ENCODE data around the gene ADAM12.

The ADAM12 gene

GRCh38 chr10:126102636-126103035 is 285.6 kb downstream of the ADAM12 start:
- no peak for DNase-seq

DNA sequence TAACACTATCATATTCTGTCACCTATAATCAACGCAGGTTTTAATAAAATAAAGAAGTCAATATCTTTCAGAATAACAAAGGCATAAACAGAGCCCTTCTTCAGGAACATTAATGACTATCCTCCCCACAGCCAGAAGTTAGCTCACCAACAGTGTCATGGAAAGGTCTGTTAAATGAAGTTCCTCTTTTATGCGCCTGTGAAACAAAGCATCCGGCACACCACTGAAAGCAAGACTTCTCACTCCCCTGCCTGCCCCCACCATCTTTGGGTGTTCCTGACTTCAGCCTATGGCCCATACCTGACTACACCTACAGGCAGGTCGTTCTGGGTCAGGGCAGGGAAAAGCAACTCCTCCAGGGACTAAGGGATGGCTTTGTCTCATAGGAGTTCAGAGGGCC is 286.5 kb downstream of the ADAM12 start:
- DNase-seq: no peak

- no peak for DNase-seq
Observed at GRCh38 chr10:126101325-126101724, 287.0 kb downstream of the ADAM12 start.

GRCh38 chr10:126099366-126099765 is 288.9 kb downstream of the ADAM12 start:
- no peak for DNase-seq

DNA sequence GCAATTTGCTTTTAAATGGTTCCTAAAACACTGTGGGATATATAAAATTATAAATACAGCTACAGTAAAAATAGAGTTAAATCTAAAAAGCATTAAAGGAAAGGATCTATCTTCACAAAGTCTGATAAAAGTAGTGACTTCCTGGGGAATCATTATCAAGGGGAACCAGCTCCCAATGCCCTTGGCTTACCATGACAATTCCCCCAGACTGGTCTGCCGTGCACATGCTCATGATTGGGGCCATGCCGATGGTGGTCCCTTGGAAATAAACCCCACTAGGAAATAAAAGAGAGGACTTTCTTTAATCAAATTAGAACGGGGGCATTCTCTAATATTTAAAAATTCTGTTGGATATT is 290.1 kb downstream of the ADAM12 start:
- no peak for DNase-seq

DNA sequence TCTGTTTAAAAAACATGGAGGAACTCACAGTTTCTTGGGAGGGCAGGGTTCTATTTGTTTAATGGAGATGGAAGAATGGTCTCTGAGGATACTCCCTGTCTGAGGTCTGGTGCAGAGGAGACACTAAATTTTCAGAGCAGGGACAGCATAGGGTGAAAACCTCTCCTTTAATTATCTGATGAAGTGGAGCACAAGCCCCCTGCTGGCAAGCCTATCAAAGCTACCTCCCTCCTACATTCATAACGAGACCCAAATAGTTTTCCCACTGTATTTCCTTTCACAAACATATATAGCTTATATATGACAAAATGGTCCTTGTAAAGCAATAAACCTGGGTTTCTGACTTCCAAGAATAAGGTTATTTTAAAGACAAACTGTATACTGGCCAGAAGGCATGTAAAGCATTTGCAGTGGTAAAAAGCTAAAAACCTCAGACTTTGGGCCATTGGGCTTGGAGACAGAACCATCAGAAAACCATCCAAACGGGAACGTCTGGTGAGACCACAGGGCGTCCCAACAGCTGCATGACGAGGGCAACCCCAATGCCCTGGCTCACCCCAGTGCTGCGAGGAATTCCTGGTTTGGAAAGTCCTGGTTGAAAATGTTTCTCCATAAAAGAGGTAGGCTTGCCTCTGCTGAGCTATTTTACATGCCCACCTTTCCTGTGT is 290.6 kb downstream of the ADAM12 start:
- DNase-seq: no peak

DNA sequence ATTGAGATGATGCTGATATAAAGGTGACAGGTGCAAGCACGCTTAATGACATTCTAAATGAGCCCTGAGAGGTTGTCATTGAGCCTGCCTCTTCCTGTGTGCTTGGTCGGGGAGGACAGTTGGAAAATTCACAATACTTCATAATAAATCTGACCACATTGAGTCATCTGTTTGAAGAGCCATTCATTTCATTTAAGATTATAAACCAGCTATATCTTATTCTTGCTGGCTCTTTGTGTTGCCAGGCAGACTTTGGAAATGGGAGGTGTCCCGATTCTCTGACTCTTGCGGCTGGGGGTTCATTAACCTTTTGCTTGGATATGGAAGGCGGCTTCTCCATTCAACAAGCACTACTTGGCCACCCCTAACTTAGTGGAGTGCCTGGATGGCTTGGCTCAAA is 293.7 kb downstream of the ADAM12 start:
- DNase-seq: no peak

DNA sequence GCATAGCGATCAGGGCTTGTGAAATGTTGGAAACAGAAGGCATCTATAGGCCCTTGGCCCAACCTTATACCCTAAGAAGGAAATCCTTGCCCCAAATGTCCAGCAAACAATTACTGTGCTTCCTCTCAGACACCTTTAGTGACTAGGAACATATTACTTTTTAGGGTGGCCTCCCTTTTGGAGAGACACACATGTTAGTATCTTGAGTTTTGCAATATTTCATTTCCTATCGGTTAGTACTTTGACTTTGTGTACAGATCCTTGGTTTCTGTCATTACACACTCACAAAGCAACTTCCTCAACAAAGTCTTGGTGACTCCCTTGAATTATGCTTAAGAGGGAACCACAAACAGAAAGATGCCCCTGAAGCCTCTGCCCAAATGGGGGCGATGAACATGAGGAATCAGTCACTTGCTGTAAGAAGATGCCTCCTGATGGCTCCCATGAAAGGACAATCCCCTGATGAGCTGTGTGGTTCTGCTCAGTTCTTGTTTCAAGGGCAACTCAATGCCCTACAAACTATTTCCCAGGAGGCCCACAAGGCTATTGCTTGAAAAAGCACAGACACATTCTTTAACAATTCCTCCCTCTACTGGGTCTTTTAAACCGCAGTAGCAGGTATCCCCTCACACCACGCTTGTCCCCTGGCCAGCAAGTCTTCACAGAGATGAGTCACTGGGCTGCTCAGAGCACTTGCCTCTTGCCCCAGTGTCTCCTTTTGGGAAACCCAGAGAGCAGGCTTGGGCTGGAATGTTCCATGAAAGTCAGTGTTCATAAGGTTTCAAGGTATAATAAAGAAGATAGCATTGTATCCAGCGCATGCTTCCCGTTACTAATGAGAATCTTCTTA is 295.7 kb downstream of the ADAM12 start:
- no peak for DNase-seq

- DNase-seq: no peak
Observed at GRCh38 chr10:126090911-126091728, 297.2 kb downstream of the ADAM12 start.

GRCh38 chr10:126090443-126090842 is 297.8 kb downstream of the ADAM12 start:
- no peak for DNase-seq

DNA sequence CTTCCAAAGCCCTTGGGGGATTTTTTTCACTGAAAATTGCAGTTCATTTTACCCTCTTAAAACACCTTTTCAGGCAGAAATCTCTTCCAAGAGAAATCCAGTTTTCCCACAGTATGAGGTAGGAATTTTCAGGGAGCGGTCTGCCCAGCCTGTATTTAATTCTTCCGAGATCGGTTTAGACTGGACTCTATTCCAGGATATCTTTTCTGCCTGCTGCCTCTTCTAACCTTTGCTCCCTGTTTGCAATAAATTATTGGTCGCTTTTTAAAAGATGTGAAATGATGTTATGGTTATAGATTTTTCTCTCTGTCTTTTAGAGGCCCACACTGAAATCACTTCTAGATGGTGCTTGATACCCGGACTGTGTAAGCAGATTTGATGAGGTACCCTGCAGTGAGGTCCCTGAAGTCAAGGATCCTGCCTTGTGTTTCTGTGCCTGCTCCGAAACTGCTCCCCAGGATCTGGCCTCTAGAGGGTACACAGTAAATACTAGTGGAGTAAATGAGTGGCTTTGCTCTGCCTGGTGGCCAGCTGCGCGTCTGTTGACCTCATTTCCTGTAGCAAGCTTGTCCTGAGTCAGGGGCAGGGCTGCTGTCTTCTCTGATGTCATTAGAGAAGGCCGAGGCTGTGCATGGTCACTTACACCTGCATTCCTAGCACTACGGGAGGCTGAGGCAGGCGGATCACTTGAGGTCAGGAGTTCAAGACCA is 300.3 kb downstream of the ADAM12 start:
- DNase-seq: no peak

DNA sequence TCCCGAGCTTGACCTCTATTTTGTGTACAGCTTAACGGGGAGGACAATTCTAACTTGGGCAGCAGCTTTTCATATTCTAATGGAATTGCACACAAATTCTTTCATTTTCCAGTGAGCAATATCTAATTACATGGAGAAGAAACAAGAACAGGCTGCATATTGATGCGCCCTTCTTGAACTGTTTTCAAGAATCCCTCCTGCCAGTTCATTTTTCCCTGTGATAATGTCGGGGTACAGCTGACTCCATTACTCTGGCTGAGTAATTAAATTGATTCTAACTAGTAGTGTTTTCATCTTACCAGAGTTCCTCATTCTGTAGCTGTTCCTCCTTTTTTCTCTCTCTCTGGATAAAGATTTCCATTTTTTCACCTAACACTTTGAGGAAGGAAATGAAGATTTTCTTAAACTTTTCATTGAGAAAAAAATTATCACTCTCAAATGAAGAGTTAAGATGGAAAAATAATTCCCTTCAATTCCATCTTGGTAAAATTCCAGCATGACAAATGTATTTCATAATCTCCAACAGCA is 301.1 kb downstream of the ADAM12 start:
- DNase-seq: no peak

- DNase-seq: no peak
Observed at GRCh38 chr10:126085806-126086205, 302.5 kb downstream of the ADAM12 start.

DNA sequence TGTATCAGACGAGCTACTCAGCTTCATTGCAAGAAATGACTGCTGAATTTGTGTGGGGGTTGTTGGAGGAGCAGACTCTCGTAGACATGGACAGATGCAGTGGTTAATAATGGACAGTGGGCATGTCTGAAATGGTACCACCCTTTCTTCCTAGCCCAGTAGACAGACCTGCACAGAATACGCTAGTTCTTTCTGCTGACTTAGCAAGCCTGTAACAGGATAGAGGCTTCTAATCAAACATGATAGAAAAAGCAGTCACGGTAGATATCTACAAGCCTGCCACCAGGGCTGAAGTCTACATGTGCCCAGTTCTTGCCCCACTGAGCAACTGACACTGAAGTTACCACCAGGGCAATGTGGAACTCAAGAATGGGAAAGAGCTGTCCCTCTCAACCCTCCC is 303.9 kb downstream of the ADAM12 start:
- no peak for DNase-seq

GRCh38 chr10:126083009-126083408 is 305.3 kb downstream of the ADAM12 start:
- no peak for DNase-seq

DNA sequence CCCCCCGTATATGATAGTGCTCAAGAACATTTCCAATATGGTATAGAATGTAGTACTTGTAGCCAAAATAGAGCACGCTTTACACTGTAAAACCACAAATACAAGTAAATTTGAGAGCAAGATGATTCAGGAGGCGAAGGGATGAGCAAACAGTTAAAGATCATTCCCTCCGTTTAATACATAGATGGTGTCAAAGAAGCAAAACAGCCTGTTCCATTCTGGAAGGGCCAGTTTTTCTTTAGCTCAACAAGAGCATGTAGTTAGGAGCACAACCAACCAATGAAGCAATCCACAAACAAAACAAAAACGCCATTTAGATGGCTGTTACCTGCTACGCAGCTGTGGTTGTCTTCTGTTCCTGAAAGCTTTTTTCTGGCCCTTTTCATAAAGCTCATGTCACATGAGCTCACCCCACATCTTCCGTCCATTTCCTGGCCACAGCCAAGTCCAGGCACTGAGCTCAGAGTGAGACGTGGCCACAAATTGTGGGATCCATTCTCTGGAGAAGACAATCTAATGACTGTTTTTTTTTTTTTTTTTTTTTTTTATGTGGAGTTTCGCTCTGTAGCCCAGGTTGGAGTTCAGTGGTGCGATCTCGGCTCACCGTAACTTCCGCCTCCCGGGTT is 306.3 kb downstream of the ADAM12 start:
- DNase-seq: no peak

DNA sequence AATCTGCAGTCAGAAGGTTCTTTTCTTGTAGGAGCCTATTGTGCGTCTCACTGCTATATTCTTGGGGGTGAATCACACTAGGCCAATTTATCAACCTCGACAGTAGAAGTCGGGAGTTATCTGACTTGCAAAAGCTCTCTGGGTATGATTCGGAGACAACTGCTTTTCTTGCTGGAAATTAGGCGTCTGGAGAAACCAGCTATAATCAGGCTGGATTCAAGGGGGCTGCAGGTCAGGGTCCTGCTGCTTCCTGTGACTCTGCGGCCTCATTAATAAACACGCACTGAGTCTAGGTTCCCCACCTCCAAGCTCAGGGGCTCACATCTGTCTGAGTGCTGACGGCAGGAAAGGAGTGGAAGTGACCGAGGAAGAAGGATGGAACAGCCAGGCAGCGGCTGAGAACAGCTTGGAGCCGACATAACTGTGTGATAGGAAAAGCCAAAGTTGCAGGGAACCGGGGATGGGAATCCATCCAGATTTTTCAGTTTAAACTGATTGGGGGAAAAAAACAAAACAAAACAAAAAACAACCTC is 307.3 kb downstream of the ADAM12 start:
- no peak for DNase-seq

GRCh38 chr10:126080291-126080825 is 307.9 kb downstream of the ADAM12 start:
- no peak for DNase-seq

- no peak for DNase-seq
Observed at GRCh38 chr10:126075009-126075408, 313.3 kb downstream of the ADAM12 start.

DNA sequence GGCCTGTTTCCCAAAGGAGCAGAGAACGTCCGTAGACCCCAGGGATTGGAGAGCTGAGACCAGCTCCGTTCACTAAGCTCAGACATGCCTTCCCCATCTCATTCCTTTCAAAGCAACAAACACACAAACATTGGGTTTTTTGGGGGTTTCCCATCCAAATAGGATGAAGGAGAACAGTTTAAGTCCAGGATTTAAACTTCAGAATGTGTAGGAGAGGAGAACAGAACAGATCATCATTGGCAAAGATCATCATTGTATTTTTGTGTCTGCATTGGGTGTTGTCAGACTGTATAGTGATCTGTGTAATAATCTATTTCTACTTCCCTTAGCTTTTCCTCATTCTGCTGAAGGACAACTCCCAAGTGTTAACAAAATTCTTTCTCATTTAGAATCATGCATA is 314.0 kb downstream of the ADAM12 start:
- no peak for DNase-seq

GRCh38 chr10:126073606-126074005 is 314.7 kb downstream of the ADAM12 start:
- DNase-seq: no peak

- DNase-seq: no peak
Observed at GRCh38 chr10:126072622-126073021, 315.7 kb downstream of the ADAM12 start.

Measured in stimulated activated CD4-positive, alpha-beta T cell treated with anti-CD3 and anti-CD28 coated beads, Interleukin-2, amount 100 ng/mL, for 48 hours (primary cell).